Endothelial cell (in vitro differentiated cells): ENCODE data around the gene HSPA8. TPM values are rescaled to one million over a fixed set of nuclear protein-coding genes. Genes with fewer than 3 reads are reported as not detected.
A peak's percentile ranks its signal among the peaks of the same experiment; 100 is the strongest.

Experiments
- DNase-seq: peaks from one replicate; pipeline ENCODE4 v3.0.0; 2021; ENCODE audit warnings: low spot score
- H3K27ac Mint-ChIP-seq: one replicate; pipeline ENCODE4 v1.8.0; 2021; ENCODE audit warnings: mixed read lengths, inconsistent platforms; ENCODE audit not compliant: unreplicated experiment
- H3K27me3 Mint-ChIP-seq: one replicate; pipeline ENCODE4 v1.8.0; 2021; ENCODE audit warnings: mild to moderate bottlenecking, moderate library complexity, mixed read lengths, inconsistent platforms; ENCODE audit not compliant: unreplicated experiment
- H3K36me3 Mint-ChIP-seq: one replicate; pipeline ENCODE4 v1.8.0; 2021; ENCODE audit warnings: mild to moderate bottlenecking, low read depth, mixed read lengths, inconsistent platforms; ENCODE audit not compliant: unreplicated experiment
- H3K4me1 Mint-ChIP-seq: one replicate; pipeline ENCODE4 v1.8.0; 2021; ENCODE audit warnings: mild to moderate bottlenecking, mixed read lengths, inconsistent platforms; ENCODE audit not compliant: unreplicated experiment
- H3K4me3 Mint-ChIP-seq: one replicate; pipeline ENCODE4 v1.8.0; 2021; ENCODE audit warnings: mild to moderate bottlenecking, mixed read lengths, inconsistent platforms; ENCODE audit not compliant: unreplicated experiment
- H3K9me3 Mint-ChIP-seq: one replicate; pipeline ENCODE4 v1.8.0; 2021; ENCODE audit warnings: mixed read lengths, inconsistent platforms; ENCODE audit not compliant: unreplicated experiment
- CTCF ChIP-seq: fragments of 200-600 bp; sonication (generic); IDR thresholded peaks from one replicate; pipeline ENCODE4 v1.5.0; 2021; ENCODE audit warnings: antibody characterized with exemption; ENCODE audit not compliant: unreplicated experiment
- total RNA-seq: library from RNA; stranded (reverse); fragmentation: NEBNext Ultra II Directional; extraction: Animal tissue kit (Norgen Biotek cat#: 25700); gene quantifications from one replicate; pipeline ENCODE4 v1.2.1, GENCODE V29; 2021; ENCODE audit not compliant: unreplicated experiment

Gene HSPA8
- total RNA-seq, 1 donor from 2014 or later = 1,201 TPM

DNA sequence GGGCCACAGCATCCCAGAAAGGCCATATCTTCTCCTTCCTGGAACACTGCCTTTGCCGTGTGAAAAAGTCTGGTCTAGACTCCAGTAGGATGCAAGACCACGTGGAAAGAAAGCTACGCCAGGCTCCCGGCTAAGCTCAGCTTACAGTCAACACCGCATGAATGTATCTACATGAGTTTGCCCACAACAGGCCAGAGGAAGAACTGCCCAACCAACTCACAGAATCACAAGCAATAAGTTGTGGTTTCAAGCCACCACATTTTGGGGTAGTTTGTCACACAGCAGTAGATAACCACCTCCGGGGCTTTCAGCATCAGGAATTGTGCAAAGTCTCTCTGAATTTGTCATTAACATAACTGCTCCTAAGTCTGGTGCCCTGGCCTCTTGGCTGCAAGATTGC, 27.3 kb downstream of the HSPA8 start:
- TF ChIP-seq CTCF = no peak
- no peak for DNase-seq
- no peaks in the 10 kb centered on the region for H3K4me1 Mint-ChIP-seq
- H3K36me3 Mint-ChIP-seq = no peaks in the 10 kb centered on the region
- no peaks in the 10 kb centered on the region for H3K9me3 Mint-ChIP-seq
- H3K4me3 Mint-ChIP-seq = no peak overlapping the region
- H3K27ac Mint-ChIP-seq = no peak overlapping the region
- H3K27me3 Mint-ChIP-seq = peaks cover 2% of the 10 kb centered on the region

- H3K27ac Mint-ChIP-seq = no peak overlapping the region
- peaks cover 2% of the 10 kb centered on the region for H3K27me3 Mint-ChIP-seq
- no peaks in the 10 kb centered on the region for H3K9me3 Mint-ChIP-seq
- H3K4me3 Mint-ChIP-seq = no peak overlapping the region
- no peak for TF ChIP-seq CTCF
- H3K4me1 Mint-ChIP-seq = no peaks in the 10 kb centered on the region
- H3K36me3 Mint-ChIP-seq = no peaks in the 10 kb centered on the region
- DNase-seq = no peak
These were observed 28.0 kb downstream of the HSPA8 start for GRCh38 chr11:123033895-123034294.

GRCh38 chr11:123030517-123030916, 31.4 kb downstream of the HSPA8 start:
- TF ChIP-seq CTCF = no peak
- H3K27ac Mint-ChIP-seq = no peak overlapping the region
- DNase-seq = no peak
- H3K36me3 Mint-ChIP-seq = no peaks in the 10 kb centered on the region
- no peaks in the 10 kb centered on the region for H3K9me3 Mint-ChIP-seq
- H3K4me3 Mint-ChIP-seq = no peak overlapping the region
- no peaks in the 10 kb centered on the region for H3K27me3 Mint-ChIP-seq
- no peaks in the 10 kb centered on the region for H3K4me1 Mint-ChIP-seq

GRCh38 chr11:123020968-123021367, 41.0 kb downstream of the HSPA8 start:
- Mint-ChIP-seq H3K4me3 (no peak overlapping the region), H3K27ac (no peak overlapping the region), H3K4me1 (peaks cover 6% of the 10 kb centered on the region), H3K27me3 (peaks cover 2% of the 10 kb centered on the region), H3K36me3 (no peaks in the 10 kb centered on the region), H3K9me3 (no peaks in the 10 kb centered on the region)
- peak; percentile 36 for TF ChIP-seq CTCF
- DNase-seq = peak; percentile 32

GRCh38 chr11:123018702-123019101, 43.2 kb downstream of the HSPA8 start:
- no peak overlapping the region for H3K4me3 Mint-ChIP-seq
- no peaks in the 10 kb centered on the region for H3K9me3 Mint-ChIP-seq
- H3K27ac Mint-ChIP-seq = no peak overlapping the region
- no peaks in the 10 kb centered on the region for H3K36me3 Mint-ChIP-seq
- TF ChIP-seq CTCF = no peak
- no peak for DNase-seq
- H3K27me3 Mint-ChIP-seq = no peaks in the 10 kb centered on the region
- peaks cover 6% of the 10 kb centered on the region for H3K4me1 Mint-ChIP-seq
